KMS-11 (cell line): ENCODE results near the gene SYNE1.
"Not testable (repeated sequence)": the region's sequence is repeated elsewhere in the genome, so short reads cannot be mapped to it uniquely, and the experiment has no call there.

Experiments
- H2AFZ ChIP-seq: fragments of 200-600 bp; sonication (generic); 2 replicates; pipeline ENCODE4 v1.6.1; 2016; ENCODE audit warnings: antibody characterized with exemption, mixed run types, low read depth
- H3K27ac ChIP-seq: fragments of 200-600 bp; sonication (generic); 2 replicates; pipeline ENCODE4 v1.6.1; 2016; ENCODE audit warnings: mild to moderate bottlenecking, mixed run types
- H3K27me3 ChIP-seq: fragments of 200-600 bp; sonication (generic); 2 replicates; pipeline ENCODE4 v1.6.1; 2017; ENCODE audit warnings: mild to moderate bottlenecking, low read depth, mixed run types, moderate library complexity; ENCODE audit not compliant: insufficient read depth
- H3K36me3 ChIP-seq: fragments of 200-600 bp; sonication (generic); 2 replicates; pipeline ENCODE4 v1.6.1; 2017; ENCODE audit warnings: mild to moderate bottlenecking, mixed run types; ENCODE audit not compliant: insufficient read depth
- H3K4me1 ChIP-seq: fragments of 200-600 bp; sonication (generic); 2 replicates; pipeline ENCODE4 v1.6.1; 2016; ENCODE audit warnings: mild to moderate bottlenecking, low read depth, mixed run types; ENCODE audit not compliant: poor library complexity, severe bottlenecking
- H3K4me2 ChIP-seq: fragments of 200-600 bp; sonication (generic); 2 replicates; pipeline ENCODE4 v1.7.0; 2016; ENCODE audit warnings: mild to moderate bottlenecking, mixed run types
- H3K4me3 ChIP-seq: fragments of 200-600 bp; sonication (generic); IDR thresholded peaks from 2 replicates; pipeline ENCODE4 v1.6.1; 2017; ENCODE audit warnings: low read depth, low read length, mixed read lengths; ENCODE audit not compliant: insufficient read depth
- H3K79me2 ChIP-seq: fragments of 200-600 bp; sonication (generic); 2 replicates; pipeline ENCODE4 v1.6.1; 2016; ENCODE audit warnings: low read depth, mixed run types; ENCODE audit not compliant: insufficient read depth
- H3K9ac ChIP-seq: fragments of 200-600 bp; sonication (generic); 2 replicates; pipeline ENCODE4 v1.6.1; 2016; ENCODE audit warnings: mild to moderate bottlenecking, mixed run types
- H4K20me1 ChIP-seq: fragments of 200-600 bp; sonication (generic); 2 replicates; pipeline ENCODE4 v1.6.1; 2016; ENCODE audit warnings: mild to moderate bottlenecking, mixed run types; ENCODE audit not compliant: insufficient read depth
- TF ChIP-seq, protein P1 (sequence below): fragments of 200-600 bp; sonication (generic); conservative IDR thresholded peaks from 2 replicates; pipeline ENCODE4 v1.6.1; 2017; ENCODE audit warnings: low read depth, mild to moderate bottlenecking, antibody characterized with exemption, low read length, moderate library complexity, mixed read lengths

Gene SYNE1

GRCh38 chr6:152330961-152331360 is 306.2 kb downstream of the SYNE1 start:
- TF ChIP-seq, protein P1, sequence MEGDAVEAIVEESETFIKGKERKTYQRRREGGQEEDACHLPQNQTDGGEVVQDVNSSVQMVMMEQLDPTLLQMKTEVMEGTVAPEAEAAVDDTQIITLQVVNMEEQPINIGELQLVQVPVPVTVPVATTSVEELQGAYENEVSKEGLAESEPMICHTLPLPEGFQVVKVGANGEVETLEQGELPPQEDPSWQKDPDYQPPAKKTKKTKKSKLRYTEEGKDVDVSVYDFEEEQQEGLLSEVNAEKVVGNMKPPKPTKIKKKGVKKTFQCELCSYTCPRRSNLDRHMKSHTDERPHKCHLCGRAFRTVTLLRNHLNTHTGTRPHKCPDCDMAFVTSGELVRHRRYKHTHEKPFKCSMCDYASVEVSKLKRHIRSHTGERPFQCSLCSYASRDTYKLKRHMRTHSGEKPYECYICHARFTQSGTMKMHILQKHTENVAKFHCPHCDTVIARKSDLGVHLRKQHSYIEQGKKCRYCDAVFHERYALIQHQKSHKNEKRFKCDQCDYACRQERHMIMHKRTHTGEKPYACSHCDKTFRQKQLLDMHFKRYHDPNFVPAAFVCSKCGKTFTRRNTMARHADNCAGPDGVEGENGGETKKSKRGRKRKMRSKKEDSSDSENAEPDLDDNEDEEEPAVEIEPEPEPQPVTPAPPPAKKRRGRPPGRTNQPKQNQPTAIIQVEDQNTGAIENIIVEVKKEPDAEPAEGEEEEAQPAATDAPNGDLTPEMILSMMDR: no peak
- Histone ChIP-seq H3K4me3 (no peak overlapping the region), H4K20me1 (no peaks in the 10 kb centered on the region), H3K27me3 (no peaks in the 10 kb centered on the region), H3K9ac (no peak overlapping the region), H3K27ac (no peak overlapping the region), H3K79me2 (no peaks in the 10 kb centered on the region), H2AFZ (no peak overlapping the region), H3K36me3 (no peaks in the 10 kb centered on the region), H3K4me1 (no peaks in the 10 kb centered on the region), H3K4me2 (no peak overlapping the region)

GRCh38 chr6:152329638-152330448 is 307.3 kb downstream of the SYNE1 start:
- Histone ChIP-seq H2AFZ (no peak overlapping the region), H3K79me2 (no peaks in the 10 kb centered on the region), H3K4me3 (no peak overlapping the region), H3K9ac (no peak overlapping the region), H3K27ac (no peak overlapping the region), H3K36me3 (no peaks in the 10 kb centered on the region), H3K4me2 (no peak overlapping the region), H3K27me3 (no peaks in the 10 kb centered on the region), H4K20me1 (no peaks in the 10 kb centered on the region), H3K4me1 (no peaks in the 10 kb centered on the region)
- TF ChIP-seq, protein P1: no peak

GRCh38 chr6:152328200-152328599 is 309.0 kb downstream of the SYNE1 start:
- H3K9ac ChIP-seq, H2AFZ ChIP-seq, H3K79me2 ChIP-seq, H3K4me2 ChIP-seq, H3K27ac ChIP-seq, H4K20me1 ChIP-seq, H3K4me1 ChIP-seq, H3K36me3 ChIP-seq, H3K27me3 ChIP-seq, H3K4me3 ChIP-seq: not testable (repeated sequence)

DNA sequence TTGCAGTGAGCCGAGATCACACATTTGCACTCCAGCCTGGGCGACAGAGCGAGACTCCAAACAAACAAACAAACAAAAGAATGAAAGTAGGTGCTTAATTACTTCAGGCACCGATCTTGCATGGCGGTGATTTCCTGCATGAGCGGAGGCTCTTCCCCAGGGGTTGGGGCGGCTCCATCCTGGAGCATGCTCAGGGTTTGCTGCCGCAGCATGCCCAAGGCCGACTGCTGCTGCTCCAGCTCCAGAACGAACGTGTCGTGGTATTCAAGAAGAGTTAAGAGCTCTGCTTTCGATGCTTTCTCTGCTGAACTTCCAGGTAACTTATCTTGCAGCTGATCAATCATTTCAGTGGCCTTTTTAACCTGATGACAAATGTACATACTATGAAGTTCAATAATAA is 313.8 kb downstream of the SYNE1 start:
- TF ChIP-seq, protein P1: no peak
- Histone ChIP-seq H3K4me2 (no peak overlapping the region), H3K27ac (no peak overlapping the region), H2AFZ (no peak overlapping the region), H3K27me3 (no peaks in the 10 kb centered on the region), H3K4me3 (no peak overlapping the region), H4K20me1 (no peaks in the 10 kb centered on the region), H3K4me1 (no peaks in the 10 kb centered on the region), H3K79me2 (no peaks in the 10 kb centered on the region), H3K36me3 (no peaks in the 10 kb centered on the region), H3K9ac (no peak overlapping the region)

DNA sequence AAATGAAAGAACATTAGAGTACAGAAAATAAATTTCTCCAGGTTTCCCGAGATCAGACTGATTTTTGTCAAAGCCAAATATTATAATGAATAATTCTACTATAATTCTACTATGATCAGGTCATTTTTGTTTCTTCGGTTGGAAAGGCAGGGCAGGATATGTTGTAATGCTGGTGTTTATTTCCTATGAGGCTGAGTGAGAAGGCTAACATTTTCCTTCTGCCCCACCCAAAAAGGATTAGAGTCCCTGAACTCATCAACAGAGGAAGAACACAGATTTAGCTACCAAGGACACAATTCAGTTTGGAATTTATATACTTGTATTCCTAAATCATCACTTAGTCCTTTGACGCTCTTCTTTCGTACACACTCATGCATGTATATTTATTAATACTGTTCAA is 318.9 kb downstream of the SYNE1 start:
- Histone ChIP-seq H3K27ac (no peak overlapping the region), H3K9ac (no peak overlapping the region), H3K36me3 (no peaks in the 10 kb centered on the region), H3K4me1 (no peaks in the 10 kb centered on the region), H4K20me1 (no peaks in the 10 kb centered on the region), H3K27me3 (no peaks in the 10 kb centered on the region), H3K79me2 (no peaks in the 10 kb centered on the region), H3K4me3 (no peak overlapping the region), H3K4me2 (no peak overlapping the region), H2AFZ (no peak overlapping the region)
- TF ChIP-seq, protein P1: no peak
